GM12864 (cell line): ENCODE data around the gene ZFPL1.

Source experiments
- DNase-seq: peaks from one replicate; pipeline ENCODE4 v3.0.0-alpha.2; 2011; ENCODE audit warnings: low read depth
- H3K4me3 ChIP-seq: 2 replicates; pipeline ENCODE4 v1.5.1; 2011; ENCODE audit warnings: mild to moderate bottlenecking, low read depth, low read length, control low read depth
- TF ChIP-seq, protein P1 (sequence below): IDR thresholded peaks from 2 replicates; pipeline ENCODE4 v1.5.1; 2011; ENCODE audit warnings: low read depth, mild to moderate bottlenecking, moderate library complexity, low read length, control low read depth, inconsistent platforms; ENCODE audit errors: missing control alignments

The ZFPL1 gene

DNA sequence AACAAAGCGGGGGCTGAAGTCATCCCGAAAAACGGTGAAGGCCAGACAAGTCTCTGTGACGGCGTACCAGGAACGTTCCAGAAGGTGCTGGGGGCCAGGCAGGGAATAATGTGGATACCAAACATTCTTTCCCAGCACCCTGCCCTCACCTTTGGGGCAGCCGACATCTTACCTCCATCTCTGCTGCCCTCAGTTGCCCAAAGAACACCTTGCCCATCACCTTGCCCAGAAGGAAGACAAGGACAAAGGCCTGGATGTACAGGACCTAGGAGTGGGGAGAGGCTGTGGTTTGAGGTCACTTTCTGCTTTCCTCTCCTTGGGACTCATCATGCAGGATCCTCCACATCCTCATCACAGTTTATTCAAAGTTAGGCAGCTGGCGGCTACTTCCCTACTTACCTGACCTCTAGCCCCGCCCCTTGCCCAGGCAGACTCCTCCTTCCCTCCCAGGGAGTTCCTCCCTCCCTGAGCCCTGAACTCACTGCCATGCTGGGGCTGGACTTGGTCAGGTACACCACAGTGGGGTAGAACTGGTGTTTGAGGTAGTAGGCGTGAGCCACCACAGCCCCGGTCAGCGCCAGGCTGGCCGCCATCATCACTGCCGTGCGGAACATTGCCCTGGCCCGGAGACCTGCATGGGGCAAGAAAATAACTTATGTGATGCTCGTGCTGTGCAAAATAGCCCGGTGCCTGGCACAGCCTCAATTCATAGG lies 49.1 kb downstream of the ZFPL1 start:
- DNase-seq, result peak; percentile 65
- TF ChIP-seq, protein P1, sequence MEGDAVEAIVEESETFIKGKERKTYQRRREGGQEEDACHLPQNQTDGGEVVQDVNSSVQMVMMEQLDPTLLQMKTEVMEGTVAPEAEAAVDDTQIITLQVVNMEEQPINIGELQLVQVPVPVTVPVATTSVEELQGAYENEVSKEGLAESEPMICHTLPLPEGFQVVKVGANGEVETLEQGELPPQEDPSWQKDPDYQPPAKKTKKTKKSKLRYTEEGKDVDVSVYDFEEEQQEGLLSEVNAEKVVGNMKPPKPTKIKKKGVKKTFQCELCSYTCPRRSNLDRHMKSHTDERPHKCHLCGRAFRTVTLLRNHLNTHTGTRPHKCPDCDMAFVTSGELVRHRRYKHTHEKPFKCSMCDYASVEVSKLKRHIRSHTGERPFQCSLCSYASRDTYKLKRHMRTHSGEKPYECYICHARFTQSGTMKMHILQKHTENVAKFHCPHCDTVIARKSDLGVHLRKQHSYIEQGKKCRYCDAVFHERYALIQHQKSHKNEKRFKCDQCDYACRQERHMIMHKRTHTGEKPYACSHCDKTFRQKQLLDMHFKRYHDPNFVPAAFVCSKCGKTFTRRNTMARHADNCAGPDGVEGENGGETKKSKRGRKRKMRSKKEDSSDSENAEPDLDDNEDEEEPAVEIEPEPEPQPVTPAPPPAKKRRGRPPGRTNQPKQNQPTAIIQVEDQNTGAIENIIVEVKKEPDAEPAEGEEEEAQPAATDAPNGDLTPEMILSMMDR, result no peak
- peak overlapping the region; percentile 86 for H3K4me3 ChIP-seq

DNA sequence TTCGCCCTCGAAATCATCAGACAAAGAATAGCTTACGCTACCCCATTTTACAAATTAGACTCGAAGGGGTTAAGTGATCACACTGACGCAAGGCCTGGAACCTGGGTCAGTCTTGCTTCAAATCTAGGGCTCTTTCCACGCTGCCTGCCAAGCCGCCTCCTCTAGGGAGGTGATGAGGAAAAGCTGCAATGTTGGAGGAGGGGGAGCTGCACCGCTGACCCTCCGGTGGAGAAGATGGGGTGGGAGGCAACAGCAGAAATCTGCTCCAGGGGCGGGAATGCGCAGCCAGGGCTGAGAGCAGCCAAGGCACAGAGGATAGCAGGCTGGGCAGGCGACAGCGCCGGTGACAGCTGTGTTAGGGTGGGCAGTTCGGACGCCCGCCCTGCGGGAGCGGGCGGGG lies 49.7 kb downstream of the ZFPL1 start:
- TF ChIP-seq, protein P1, result no peak
- DNase-seq, result no peak
- peak overlapping the region; percentile 86 for H3K4me3 ChIP-seq

DNA sequence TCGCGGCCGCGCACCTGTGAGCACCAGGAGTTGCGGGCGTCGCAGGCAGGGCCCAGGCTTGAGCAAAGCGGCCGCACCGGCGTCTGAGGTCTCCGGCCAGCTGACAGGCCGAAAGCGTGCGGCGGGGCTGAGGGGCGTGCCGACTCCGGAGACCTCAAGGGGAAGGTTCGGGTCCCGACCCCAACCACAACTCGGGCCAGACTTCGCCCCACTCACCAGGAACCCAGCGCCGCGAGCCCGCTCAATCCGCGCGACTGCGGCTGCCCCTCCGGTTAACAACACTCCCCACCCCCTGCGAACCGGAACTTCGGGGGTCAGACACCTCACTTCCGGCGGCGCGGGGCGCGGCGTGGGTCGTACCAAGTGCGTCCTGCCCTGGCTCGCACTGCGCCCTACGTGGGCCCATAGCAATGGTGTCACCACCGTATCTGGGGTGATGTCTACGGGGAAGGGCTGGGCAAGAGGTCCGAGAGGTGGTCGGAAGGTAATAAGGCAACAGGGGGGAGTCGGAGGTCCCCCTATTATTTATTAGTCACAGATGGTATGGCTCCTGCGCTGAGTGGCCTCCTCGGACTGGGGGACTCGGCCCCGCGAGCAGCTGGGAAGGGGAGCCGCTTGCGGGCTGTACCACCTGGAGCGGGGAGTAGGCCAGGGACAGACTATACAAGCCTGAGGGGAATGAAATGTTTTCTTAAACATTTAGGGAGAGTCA lies 50.4 kb downstream of the ZFPL1 start, which contains the start of gene SYVN1:
Gene SYVN1 (minus strand): TSS at position 280 of the 712 bp plus-strand sequence. CDS start 918 bp downstream, outside the sequence.
- DNase-seq, result peak; percentile 76
- TF ChIP-seq, protein P1, result no peak
- peak within 1 kb of the TSS; percentile 86 for H3K4me3 ChIP-seq

DNA sequence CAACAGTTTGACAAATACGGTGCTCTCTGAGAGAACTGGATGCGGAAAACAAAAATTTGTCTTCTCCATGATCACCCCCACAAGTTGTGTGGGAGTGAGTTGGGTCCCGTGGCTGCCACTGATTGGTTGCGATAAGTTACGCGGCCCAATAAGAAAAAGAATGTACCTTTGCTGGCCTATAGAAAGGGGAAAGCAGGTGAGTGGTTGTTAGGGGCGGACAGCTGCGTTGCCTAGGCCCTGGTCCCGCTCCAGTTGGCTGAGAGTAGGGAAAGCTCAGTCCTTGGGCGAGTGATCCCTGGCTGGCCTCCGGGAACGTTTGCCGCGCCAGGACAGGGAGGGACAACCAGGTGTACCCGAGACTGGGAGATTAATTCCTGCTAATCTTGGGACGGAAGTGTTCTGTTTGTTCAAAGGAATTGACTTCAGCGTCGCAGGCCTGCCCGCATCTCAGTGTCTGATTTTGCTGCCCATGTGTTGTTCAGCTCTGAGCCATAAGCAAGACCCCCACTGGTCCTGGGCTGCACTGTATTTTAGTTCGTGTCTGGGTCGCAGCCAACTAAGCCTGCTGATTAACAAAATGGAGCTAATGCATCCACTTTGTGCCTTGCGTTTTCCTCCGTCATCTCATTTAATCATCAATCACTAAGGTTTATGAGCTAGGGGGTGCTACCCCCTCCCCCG lies 51.1 kb downstream of the ZFPL1 start:
- DNase-seq, result peak; percentile 94
- H3K4me3 ChIP-seq, result peak overlapping the region; percentile 86
- TF ChIP-seq, protein P1, result no peak

DNA sequence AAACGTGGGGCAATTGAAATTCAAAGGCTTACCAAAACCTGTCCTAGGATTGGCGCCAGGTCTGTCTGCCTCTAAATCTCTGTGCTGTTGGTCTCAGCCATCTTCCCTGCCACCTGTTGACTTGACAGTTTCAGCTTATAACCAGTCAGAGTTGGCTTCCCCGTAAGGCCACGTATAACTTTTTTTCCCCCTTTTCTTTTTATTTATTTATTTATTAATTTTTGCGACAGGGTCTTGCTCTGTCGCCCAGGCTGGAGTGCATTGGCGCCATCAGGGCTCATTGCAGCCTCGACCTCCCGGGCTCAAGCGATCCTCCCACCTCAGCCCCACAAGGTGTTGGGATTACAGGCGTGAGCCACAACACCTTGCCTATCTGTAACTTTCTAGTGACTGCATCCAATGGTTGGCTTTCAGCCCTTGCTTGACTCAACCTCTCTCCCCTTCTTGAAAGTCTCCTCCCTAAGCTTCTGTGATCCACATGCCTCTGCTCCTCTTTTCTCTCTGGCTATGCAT lies 51.7 kb downstream of the ZFPL1 start:
- TF ChIP-seq, protein P1, result no peak
- H3K4me3 ChIP-seq, result peak overlapping the region; percentile 86
- no peak for DNase-seq

DNA sequence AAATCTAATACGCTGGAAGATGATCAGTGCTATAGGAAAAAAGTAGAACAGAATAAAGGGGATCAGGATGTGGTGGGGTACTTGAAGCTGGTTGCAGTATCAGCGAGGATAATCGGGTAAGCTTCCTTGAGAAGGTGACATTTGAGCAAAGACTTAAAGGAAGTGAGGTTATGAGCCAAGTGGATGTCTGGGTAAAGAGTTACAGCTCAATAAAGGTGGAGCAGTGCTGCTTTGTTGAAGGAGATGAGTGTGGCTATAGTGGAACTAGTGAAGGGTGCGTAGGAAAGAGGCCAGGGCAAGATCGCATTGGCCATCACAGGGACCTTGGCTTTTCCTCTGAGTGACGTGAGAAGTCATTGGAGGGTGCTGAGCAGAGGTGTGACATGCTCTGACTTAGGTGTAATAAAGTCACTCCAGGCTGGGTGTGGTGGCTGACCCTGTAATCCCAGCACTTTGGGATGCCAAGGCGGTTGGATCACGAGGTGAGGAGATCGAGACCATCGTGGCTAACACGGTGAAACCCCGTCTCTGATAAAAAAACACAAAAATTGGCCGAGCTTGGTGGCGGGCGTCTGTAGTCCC lies 52.6 kb downstream of the ZFPL1 start:
- no peak for DNase-seq
- TF ChIP-seq, protein P1, result no peak
- H3K4me3 ChIP-seq, result no peak overlapping the region
